ENCODE measurements around the gene MRPL40.

Gene MRPL40

DNA sequence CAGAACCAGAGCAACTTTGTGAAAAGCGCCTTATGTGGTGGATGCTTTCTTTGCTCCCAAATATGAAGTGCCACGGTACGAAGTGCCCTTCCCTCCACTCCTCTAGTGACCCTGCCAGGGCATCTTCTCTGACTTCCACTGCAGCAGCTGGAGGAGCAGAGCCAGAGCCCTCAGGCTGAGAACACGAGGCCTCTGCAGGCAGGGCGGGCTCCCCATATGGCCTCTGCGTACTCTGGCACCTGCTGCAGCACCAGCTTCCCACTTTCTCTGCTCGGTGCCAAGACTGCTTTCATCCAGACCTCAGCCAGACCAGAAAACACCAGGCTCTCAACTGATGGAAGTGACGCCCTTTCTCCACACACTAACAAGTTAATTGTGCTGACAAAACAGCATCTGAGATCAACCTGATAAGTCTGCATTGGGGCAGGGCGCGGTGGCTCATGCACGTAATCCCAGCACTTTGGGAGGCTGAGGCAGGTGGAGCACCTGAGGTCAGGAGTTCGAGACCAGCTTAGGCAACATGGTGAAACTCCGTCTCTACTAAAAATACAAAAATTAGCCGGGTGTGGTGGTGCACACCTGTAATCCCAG, 33.9 kb downstream of the MRPL40 start:
- Histone ChIP-seq H3K4me3 (replicated peaks; ENCODE audit: insufficient read depth, low read length) (no peak overlapping the region), H3K27ac (replicated peaks) (no peak overlapping the region), H3K27me3 (ENCODE audit: insufficient read depth, poor library complexity, severe bottlenecking) (no peaks in the 10 kb centered on the region)
- no peak for DNase-seq (ENCODE audit: low read depth in 1 of 2, low spot score in 1 of 2)
- TF ChIP-seq, protein P1, sequence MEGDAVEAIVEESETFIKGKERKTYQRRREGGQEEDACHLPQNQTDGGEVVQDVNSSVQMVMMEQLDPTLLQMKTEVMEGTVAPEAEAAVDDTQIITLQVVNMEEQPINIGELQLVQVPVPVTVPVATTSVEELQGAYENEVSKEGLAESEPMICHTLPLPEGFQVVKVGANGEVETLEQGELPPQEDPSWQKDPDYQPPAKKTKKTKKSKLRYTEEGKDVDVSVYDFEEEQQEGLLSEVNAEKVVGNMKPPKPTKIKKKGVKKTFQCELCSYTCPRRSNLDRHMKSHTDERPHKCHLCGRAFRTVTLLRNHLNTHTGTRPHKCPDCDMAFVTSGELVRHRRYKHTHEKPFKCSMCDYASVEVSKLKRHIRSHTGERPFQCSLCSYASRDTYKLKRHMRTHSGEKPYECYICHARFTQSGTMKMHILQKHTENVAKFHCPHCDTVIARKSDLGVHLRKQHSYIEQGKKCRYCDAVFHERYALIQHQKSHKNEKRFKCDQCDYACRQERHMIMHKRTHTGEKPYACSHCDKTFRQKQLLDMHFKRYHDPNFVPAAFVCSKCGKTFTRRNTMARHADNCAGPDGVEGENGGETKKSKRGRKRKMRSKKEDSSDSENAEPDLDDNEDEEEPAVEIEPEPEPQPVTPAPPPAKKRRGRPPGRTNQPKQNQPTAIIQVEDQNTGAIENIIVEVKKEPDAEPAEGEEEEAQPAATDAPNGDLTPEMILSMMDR (IDR thresholded peaks at IDR 0.05; ENCODE audit: insufficient read depth, low read length): no peak
- TF ChIP-seq SPI1 (IDR thresholded peaks at IDR 0.05; ENCODE audit: borderline replicate concordance, low read depth) (no peak), GABPA (IDR thresholded peaks at IDR 0.05; ENCODE audit: low read depth) (no peak), POLR2AphosphoS5 (IDR thresholded peaks at IDR 0.05; ENCODE audit: low read depth) (no peak)
- TF ChIP-seq, protein P2, sequence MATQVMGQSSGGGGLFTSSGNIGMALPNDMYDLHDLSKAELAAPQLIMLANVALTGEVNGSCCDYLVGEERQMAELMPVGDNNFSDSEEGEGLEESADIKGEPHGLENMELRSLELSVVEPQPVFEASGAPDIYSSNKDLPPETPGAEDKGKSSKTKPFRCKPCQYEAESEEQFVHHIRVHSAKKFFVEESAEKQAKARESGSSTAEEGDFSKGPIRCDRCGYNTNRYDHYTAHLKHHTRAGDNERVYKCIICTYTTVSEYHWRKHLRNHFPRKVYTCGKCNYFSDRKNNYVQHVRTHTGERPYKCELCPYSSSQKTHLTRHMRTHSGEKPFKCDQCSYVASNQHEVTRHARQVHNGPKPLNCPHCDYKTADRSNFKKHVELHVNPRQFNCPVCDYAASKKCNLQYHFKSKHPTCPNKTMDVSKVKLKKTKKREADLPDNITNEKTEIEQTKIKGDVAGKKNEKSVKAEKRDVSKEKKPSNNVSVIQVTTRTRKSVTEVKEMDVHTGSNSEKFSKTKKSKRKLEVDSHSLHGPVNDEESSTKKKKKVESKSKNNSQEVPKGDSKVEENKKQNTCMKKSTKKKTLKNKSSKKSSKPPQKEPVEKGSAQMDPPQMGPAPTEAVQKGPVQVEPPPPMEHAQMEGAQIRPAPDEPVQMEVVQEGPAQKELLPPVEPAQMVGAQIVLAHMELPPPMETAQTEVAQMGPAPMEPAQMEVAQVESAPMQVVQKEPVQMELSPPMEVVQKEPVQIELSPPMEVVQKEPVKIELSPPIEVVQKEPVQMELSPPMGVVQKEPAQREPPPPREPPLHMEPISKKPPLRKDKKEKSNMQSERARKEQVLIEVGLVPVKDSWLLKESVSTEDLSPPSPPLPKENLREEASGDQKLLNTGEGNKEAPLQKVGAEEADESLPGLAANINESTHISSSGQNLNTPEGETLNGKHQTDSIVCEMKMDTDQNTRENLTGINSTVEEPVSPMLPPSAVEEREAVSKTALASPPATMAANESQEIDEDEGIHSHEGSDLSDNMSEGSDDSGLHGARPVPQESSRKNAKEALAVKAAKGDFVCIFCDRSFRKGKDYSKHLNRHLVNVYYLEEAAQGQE (IDR thresholded peaks at IDR 0.05; ENCODE audit: insufficient replicate concordance, low read depth): no peak

DNA sequence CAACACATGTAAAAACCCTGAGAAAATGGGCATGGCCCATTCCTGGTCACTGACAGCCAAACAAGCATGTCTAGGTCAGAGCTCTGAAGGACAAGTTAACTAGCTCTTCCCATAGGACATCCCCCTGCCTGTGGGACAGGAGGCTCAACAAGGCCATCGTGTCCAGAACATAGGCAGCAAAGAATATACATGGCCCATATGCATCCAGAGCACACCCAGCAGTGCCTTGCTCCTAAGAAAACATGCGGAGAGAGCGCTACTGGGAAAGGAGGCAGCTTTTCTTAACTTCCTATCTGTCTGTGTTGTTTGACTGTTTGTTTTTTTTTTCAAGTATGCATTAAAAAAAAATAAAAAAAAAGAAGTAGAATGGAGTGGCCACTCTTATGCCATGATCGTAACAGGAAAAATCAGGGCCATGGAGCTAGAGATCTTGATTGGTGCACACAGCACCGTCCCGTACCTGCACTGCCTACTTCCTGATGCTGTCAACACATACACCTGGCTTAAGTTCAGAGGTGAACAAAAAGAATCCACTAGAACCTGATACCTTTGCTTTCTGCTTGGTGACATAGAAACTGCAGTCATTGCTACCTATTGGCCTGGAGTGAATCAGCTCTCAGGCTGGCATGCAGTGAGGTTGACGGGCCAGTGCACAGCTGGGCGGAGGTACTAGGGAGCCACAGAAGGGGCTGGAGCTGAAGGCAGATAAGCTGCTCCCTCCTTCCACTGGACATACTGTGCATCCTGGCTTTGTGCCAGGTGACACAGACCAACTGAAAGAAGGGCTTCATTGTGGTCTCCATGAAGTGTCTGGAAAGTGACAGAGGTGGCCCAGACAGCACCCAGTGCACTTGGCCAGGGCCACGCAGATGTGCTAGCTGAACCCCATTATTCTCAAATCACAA, 34.8 kb downstream of the MRPL40 start:
- Histone ChIP-seq H3K27me3 (ENCODE audit: insufficient read depth, poor library complexity, severe bottlenecking) (no peaks in the 10 kb centered on the region), H3K4me3 (replicated peaks; ENCODE audit: insufficient read depth, low read length) (no peak overlapping the region), H3K27ac (replicated peaks) (no peak overlapping the region)
- TF ChIP-seq GABPA (IDR thresholded peaks at IDR 0.05; ENCODE audit: low read depth) (no peak), SPI1 (IDR thresholded peaks at IDR 0.05; ENCODE audit: borderline replicate concordance, low read depth) (no peak), POLR2AphosphoS5 (IDR thresholded peaks at IDR 0.05; ENCODE audit: low read depth) (no peak)
- TF ChIP-seq, protein P2 (IDR thresholded peaks at IDR 0.05; ENCODE audit: insufficient replicate concordance, low read depth): no peak
- TF ChIP-seq, protein P1 (IDR thresholded peaks at IDR 0.05; ENCODE audit: insufficient read depth, low read length): no peak
- DNase-seq (ENCODE audit: low read depth in 1 of 2, low spot score in 1 of 2): no peak

DNA sequence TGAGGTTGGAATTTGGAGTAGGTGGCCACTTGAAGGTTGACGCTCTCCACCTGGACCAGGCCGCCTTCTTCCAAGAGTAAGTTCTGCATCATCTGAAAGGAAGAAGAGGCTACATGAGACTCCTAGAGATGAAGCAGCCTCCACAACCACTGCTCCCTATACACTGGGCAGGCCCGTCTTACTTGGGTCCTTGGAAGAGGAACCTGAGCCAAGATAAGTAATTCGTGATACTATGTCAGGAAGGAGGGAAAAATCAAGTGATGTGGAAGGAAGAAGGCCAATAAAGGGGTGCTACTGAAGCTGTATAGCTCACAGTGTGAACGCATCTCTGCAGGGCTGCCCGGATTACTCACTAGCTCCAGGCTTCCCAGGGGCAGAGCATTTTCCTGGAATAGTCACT, 35.6 kb downstream of the MRPL40 start:
- TF ChIP-seq SPI1 (IDR thresholded peaks at IDR 0.05; ENCODE audit: borderline replicate concordance, low read depth) (no peak), GABPA (IDR thresholded peaks at IDR 0.05; ENCODE audit: low read depth) (no peak)
- TF ChIP-seq, protein P2 (IDR thresholded peaks at IDR 0.05; ENCODE audit: insufficient replicate concordance, low read depth): no peak
- no peak overlapping the region for H3K27ac ChIP-seq (replicated peaks)
- DNase-seq (ENCODE audit: low read depth in 1 of 2, low spot score in 1 of 2): no peak
- no peaks in the 10 kb centered on the region for H3K27me3 ChIP-seq (ENCODE audit: insufficient read depth, poor library complexity, severe bottlenecking)
- no peak overlapping the region for H3K4me3 ChIP-seq (replicated peaks; ENCODE audit: insufficient read depth, low read length)
